Glutamatergic neuron (in vitro differentiated cells): ENCODE results near the gene SULT6B1. TPM values are rescaled to one million over a fixed set of nuclear protein-coding genes. Genes with fewer than 3 reads are reported as not detected.
A peak's percentile ranks its signal among the peaks of the same experiment; 100 is the strongest.
"Not testable (repeated sequence)": the region's sequence is repeated elsewhere in the genome, so short reads cannot be mapped to it uniquely, and the experiment has no call there.

Source experiments
- DNase-seq: peaks from one replicate; pipeline ENCODE4 v3.0.0; 2022
- H3K27ac Mint-ChIP-seq: one replicate; pipeline ENCODE4 v1.8.0; 2020; ENCODE audit warnings: mild to moderate bottlenecking, mixed read lengths, inconsistent platforms; ENCODE audit not compliant: unreplicated experiment
- H3K27me3 Mint-ChIP-seq: one replicate; pipeline ENCODE4 v1.8.0; 2020; ENCODE audit warnings: mild to moderate bottlenecking, moderate library complexity, mixed read lengths, inconsistent platforms; ENCODE audit not compliant: unreplicated experiment
- H3K36me3 Mint-ChIP-seq: one replicate; pipeline ENCODE4 v1.8.0; 2020; ENCODE audit warnings: mild to moderate bottlenecking, mixed read lengths, inconsistent platforms; ENCODE audit not compliant: unreplicated experiment
- H3K4me1 Mint-ChIP-seq: one replicate; pipeline ENCODE4 v1.8.0; 2020; ENCODE audit warnings: mild to moderate bottlenecking, low read depth, mixed read lengths, inconsistent platforms; ENCODE audit not compliant: unreplicated experiment
- H3K4me3 Mint-ChIP-seq: one replicate; pipeline ENCODE4 v1.8.0; 2020; ENCODE audit warnings: mild to moderate bottlenecking, mixed read lengths, inconsistent platforms; ENCODE audit not compliant: unreplicated experiment
- H3K9me3 Mint-ChIP-seq: one replicate; pipeline ENCODE4 v1.8.0; 2020; ENCODE audit warnings: mild to moderate bottlenecking, moderate library complexity, mixed read lengths, inconsistent platforms; ENCODE audit not compliant: unreplicated experiment
- total RNA-seq: library from RNA; stranded (reverse); fragmentation: NEBNext Ultra II Directional; extraction: Animal tissue kit (Norgen Biotek cat#: 25700); gene quantifications from one replicate; pipeline ENCODE4 v1.2.1, GENCODE V29; 2021; ENCODE audit not compliant: unreplicated experiment
- TF ChIP-seq, protein P1 (sequence below): fragments of 200-600 bp; sonication (generic); IDR thresholded peaks from one replicate; pipeline ENCODE4 v1.5.0; 2021; ENCODE audit not compliant: partially characterized antibody, unreplicated experiment

Gene SULT6B1
- total RNA-seq, 1 donor from 2014 or later = not detected

DNA sequence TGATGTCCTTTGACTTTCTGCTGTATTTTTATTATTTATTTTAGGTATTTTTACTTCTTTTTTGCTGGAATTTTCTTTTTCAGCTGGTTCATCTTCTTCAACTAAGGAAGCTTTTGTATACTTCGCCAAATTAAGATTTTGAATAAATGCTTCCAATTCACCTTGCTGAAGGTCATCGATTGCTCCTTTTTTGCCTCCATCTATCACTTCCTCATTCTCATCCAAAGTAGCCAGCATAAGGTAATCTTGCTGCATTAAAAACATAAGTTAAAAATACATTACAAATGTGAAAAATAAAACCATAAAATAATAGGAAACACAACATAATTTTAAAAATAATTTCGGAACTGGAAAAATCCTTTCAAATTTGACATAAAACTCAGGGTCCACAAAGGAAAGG lies 40.3 kb upstream of the SULT6B1 start:
- Mint-ChIP-seq H3K4me1 (peaks cover 12% of the 10 kb centered on the region), H3K27me3 (no peaks in the 10 kb centered on the region), H3K36me3 (no peaks in the 10 kb centered on the region), H3K9me3 (no peaks in the 10 kb centered on the region), H3K4me3 (no peak overlapping the region), H3K27ac (no peak overlapping the region)
- TF ChIP-seq, protein P1, sequence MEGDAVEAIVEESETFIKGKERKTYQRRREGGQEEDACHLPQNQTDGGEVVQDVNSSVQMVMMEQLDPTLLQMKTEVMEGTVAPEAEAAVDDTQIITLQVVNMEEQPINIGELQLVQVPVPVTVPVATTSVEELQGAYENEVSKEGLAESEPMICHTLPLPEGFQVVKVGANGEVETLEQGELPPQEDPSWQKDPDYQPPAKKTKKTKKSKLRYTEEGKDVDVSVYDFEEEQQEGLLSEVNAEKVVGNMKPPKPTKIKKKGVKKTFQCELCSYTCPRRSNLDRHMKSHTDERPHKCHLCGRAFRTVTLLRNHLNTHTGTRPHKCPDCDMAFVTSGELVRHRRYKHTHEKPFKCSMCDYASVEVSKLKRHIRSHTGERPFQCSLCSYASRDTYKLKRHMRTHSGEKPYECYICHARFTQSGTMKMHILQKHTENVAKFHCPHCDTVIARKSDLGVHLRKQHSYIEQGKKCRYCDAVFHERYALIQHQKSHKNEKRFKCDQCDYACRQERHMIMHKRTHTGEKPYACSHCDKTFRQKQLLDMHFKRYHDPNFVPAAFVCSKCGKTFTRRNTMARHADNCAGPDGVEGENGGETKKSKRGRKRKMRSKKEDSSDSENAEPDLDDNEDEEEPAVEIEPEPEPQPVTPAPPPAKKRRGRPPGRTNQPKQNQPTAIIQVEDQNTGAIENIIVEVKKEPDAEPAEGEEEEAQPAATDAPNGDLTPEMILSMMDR = no peak
- DNase-seq = no peak

DNA sequence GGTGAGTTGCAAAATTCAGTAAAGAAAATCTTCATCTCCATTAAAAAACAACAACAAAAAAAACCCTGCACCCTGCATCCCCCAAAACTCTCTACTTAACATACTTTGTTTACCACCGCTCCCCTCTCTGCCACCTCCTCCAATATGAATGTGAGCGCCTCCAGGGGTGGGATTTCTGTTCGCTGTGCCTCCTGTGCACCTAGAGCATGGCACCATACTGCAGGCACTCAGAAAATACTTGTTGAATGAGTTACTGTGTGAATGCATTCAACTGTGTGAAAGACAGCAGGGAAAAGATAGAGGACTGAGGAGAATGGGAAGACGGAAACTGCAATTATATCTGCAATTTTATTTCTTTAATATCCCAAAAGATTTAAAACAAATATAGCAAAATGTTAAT lies 38.4 kb upstream of the SULT6B1 start:
- TF ChIP-seq, protein P1 = no peak
- Mint-ChIP-seq H3K4me1 (peaks cover 12% of the 10 kb centered on the region), H3K9me3 (no peaks in the 10 kb centered on the region), H3K4me3 (peak overlapping the region; percentile 25), H3K27ac (peak overlapping the region; percentile 73), H3K36me3 (no peaks in the 10 kb centered on the region), H3K27me3 (no peaks in the 10 kb centered on the region)
- DNase-seq = no peak

DNA sequence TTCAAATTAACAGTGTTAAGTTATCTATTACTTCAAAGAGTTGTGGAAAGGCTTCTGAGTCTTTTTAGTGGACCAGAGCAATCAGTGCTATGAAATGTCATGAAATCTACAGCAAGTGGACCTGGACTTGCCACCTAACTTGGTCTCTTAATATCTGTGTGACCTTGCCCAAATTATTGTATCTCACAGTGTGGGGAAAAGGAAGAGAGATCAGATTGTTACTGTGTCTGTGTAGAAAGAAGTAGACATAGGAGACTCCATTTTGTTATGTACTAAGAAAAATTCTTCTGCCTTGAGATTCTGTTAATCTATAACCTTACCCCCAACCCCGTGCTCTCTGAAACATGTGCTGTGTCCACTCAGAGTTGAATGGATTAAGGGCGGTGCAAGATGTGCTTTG lies 36.7 kb upstream of the SULT6B1 start:
- not testable (repeated sequence) for H3K36me3 Mint-ChIP-seq, H3K9me3 Mint-ChIP-seq, DNase-seq, H3K27me3 Mint-ChIP-seq
- Mint-ChIP-seq H3K4me3 (peak overlapping the region; percentile 72), H3K4me1 (peaks cover 12% of the 10 kb centered on the region), H3K27ac (peak overlapping the region; percentile 76)

DNA sequence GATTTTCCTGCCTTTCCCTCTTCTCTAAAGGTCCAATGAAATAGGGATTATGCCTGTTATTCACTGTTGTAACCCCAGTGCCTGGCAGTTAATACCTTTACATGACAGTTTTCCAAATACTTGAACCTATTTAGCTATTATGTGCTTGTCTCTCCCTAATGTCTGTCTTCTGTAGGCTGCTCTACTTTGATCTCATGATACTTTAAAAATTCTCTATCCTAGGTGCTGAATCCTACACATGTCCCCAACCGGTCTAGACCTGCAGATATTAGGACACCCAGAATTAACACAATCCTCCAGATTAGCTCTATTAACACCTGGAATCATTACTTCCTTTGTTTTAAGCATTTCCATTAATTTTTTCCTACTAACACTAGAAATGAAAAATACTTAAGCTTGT lies 35.6 kb upstream of the SULT6B1 start:
- Mint-ChIP-seq H3K36me3 (no peaks in the 10 kb centered on the region), H3K4me1 (peaks cover 12% of the 10 kb centered on the region), H3K9me3 (no peaks in the 10 kb centered on the region), H3K4me3 (no peak overlapping the region), H3K27ac (no peak overlapping the region), H3K27me3 (no peaks in the 10 kb centered on the region)
- DNase-seq = no peak
- TF ChIP-seq, protein P1 = no peak

DNA sequence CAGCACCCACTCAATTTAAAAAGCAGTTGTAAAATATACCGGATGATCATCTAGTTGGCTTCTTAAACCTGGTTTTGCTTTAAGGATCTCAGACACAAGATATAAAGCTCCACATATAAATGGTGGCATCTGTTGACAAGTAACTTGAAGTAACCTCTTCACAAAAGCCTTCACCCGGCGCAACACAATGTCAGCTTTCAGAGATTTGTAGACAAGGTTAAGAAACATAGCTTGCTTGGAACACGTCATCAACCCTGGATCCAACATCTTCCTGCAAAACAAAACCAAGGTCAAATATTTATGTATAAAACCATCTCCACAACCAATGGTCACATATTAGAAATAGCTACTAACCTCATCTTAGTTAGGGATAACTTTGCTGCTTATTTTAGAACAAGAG lies 34.7 kb upstream of the SULT6B1 start:
- Mint-ChIP-seq H3K27me3 (no peaks in the 10 kb centered on the region), H3K4me3 (no peak overlapping the region), H3K9me3 (no peaks in the 10 kb centered on the region), H3K27ac (no peak overlapping the region), H3K36me3 (no peaks in the 10 kb centered on the region), H3K4me1 (peaks cover 12% of the 10 kb centered on the region)
- TF ChIP-seq, protein P1 = no peak
- DNase-seq = no peak

DNA sequence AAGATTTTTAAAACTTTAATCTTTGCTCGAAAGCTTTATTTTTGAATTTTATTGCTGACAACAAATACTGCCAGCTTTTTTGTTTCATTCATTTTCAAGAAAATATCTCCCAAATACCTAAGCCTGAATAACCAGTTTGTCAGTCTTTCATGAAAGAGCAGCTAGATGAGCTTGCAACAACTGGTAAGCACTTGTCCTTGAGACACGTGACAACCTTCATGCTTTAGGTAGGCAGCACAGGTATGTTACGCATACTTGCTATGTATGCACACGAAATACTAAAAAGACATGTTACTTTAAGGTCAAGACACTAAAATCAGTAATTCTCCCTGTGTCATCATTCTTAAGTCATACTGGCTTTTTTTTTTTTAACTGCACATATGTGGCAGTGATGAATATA lies 30.6 kb upstream of the SULT6B1 start:
- H3K4me3 Mint-ChIP-seq = no peak overlapping the region
- H3K27me3 Mint-ChIP-seq = no peaks in the 10 kb centered on the region
- no peak overlapping the region for H3K27ac Mint-ChIP-seq
- TF ChIP-seq, protein P1 = no peak
- H3K36me3 Mint-ChIP-seq = no peaks in the 10 kb centered on the region
- H3K9me3 Mint-ChIP-seq = no peaks in the 10 kb centered on the region
- H3K4me1 Mint-ChIP-seq = no peaks in the 10 kb centered on the region
- no peak for DNase-seq
